Measurements from ENCODE around the gene TRERF1. TPM values are rescaled to one million over a fixed set of nuclear protein-coding genes. Genes with fewer than 3 reads are reported as not detected.
"Not testable (repeated sequence)": the region's sequence is repeated elsewhere in the genome, so short reads cannot be mapped to it uniquely, and the experiment has no call there.

TRERF1 gene
- total and polyA plus RNA-seq, 7 donors = 0.21 to 0.99 (median 0.44) TPM

- Histone ChIP-seq H3K27me3 (ENCODE audit: insufficient read depth in 3 of 3, low read length in 2 of 3) (peaks cover 0 to 7% (median 0%) of the 10 kb centered on the region in 3 donors), H3K36me3 (ENCODE audit: insufficient read depth in 1 of 2, low read depth in 1 of 2) (no peaks in the 10 kb centered on the region), H3K27ac (no peak overlapping the region), H3K4me1 (no peaks in the 10 kb centered on the region), H3K4me3 (no peak overlapping the region), H3K9me3 (peaks cover 4% of the 10 kb centered on the region)
- DNase-seq = no peak
- no peak for TF ChIP-seq CTCF (IDR thresholded peaks at IDR 0.05)
- intact Hi-C loops (cut with DNase I) = no loop called here
- 95 to 99% (median 97%) methylated on average over 1 of the region's 1 CpG for WGBS, 3 donors
- no peak for ATAC-seq
Observed at GRCh38 chr6:42468273-42468672, 16.5 kb upstream of the TRERF1 start.

GRCh38 chr6:42467651-42468050, 15.9 kb upstream of the TRERF1 start:
- Histone ChIP-seq H3K27ac (no peak overlapping the region), H3K4me3 (no peak overlapping the region), H3K27me3 (ENCODE audit: insufficient read depth in 3 of 3, low read length in 2 of 3) (peaks cover 0 to 7% (median 0%) of the 10 kb centered on the region in 3 donors), H3K4me1 (no peaks in the 10 kb centered on the region), H3K36me3 (ENCODE audit: insufficient read depth in 1 of 2, low read depth in 1 of 2) (no peaks in the 10 kb centered on the region), H3K9me3 (peaks cover 4% of the 10 kb centered on the region)
- WGBS, 3 donors = 33 to 57% (median 53%) methylated on average over 1 of the region's 1 CpG
- no peak for DNase-seq
- no peak for ATAC-seq
- intact Hi-C loops (cut with DNase I) = no loop called here
- no peak for TF ChIP-seq CTCF (IDR thresholded peaks at IDR 0.05)

GRCh38 chr6:42466470-42466869, 14.7 kb upstream of the TRERF1 start:
- 93 to 96% (median 95%) methylated on average over 7 to 23 of the region's 28 CpGs for WGBS, 3 donors
- H3K4me3 ChIP-seq; H3K36me3 ChIP-seq (ENCODE audit: insufficient read depth in 1 of 2, low read depth in 1 of 2); H3K27ac ChIP-seq; H3K9me3 ChIP-seq; DNase-seq; H3K27me3 ChIP-seq (ENCODE audit: insufficient read depth in 3 of 3, low read length in 2 of 3); ATAC-seq; H3K4me1 ChIP-seq; intact Hi-C loops (cut with DNase I): not testable (repeated sequence)

- no peaks in the 10 kb centered on the region for H3K4me1 ChIP-seq
- intact Hi-C loops (cut with DNase I) = no loop called here
- no peak overlapping the region for H3K4me3 ChIP-seq
- H3K27ac ChIP-seq = no peak overlapping the region
- H3K36me3 ChIP-seq (ENCODE audit: insufficient read depth in 1 of 2, low read depth in 1 of 2) = no peaks in the 10 kb centered on the region
- no peak for DNase-seq
- no peaks in the 10 kb centered on the region for H3K9me3 ChIP-seq
- ATAC-seq = no peak
- no peak for TF ChIP-seq CTCF (IDR thresholded peaks at IDR 0.05)
- WGBS, 3 donors = 85 to 89% (median 89%) methylated on average over 6 of the region's 6 CpGs
- H3K27me3 ChIP-seq (ENCODE audit: insufficient read depth in 3 of 3, low read length in 2 of 3) = no peaks in the 10 kb centered on the region
Observed at GRCh38 chr6:42462474-42462972, 10.8 kb upstream of the TRERF1 start.

GRCh38 chr6:42460883-42461282, 9.2 kb upstream of the TRERF1 start:
- DNase-seq (no peak), ATAC-seq (no peak)
- H3K9me3 ChIP-seq = no peaks in the 10 kb centered on the region
- no peaks in the 10 kb centered on the region for H3K36me3 ChIP-seq (ENCODE audit: insufficient read depth in 1 of 2, low read depth in 1 of 2)
- intact Hi-C loops (cut with DNase I) = no loop called here
- no peaks in the 10 kb centered on the region for H3K27me3 ChIP-seq (ENCODE audit: insufficient read depth in 3 of 3, low read length in 2 of 3)
- H3K27ac ChIP-seq = no peak overlapping the region
- no peaks in the 10 kb centered on the region for H3K4me1 ChIP-seq
- TF ChIP-seq CTCF (IDR thresholded peaks at IDR 0.05) = no peak
- 62 to 78% (median 70%) methylated on average over 1 of the region's 1 CpG for WGBS, 3 donors
- H3K4me3 ChIP-seq = no peak overlapping the region
